H9 (cell line): ENCODE measurements around the gene AGTRAP. TPM values are rescaled to one million over a fixed set of nuclear protein-coding genes. Genes with fewer than 3 reads are reported as not detected.

ENCODE experiments used
- DNase-seq: peaks from one replicate; pipeline ENCODE4 v3.0.0-alpha.2; 2017
- H2AFZ ChIP-seq: one replicate; pipeline ENCODE4 v1.6.1; 2013; ENCODE audit warnings: mild to moderate bottlenecking, low read length, control low read depth, moderate library complexity
- H2AK5ac ChIP-seq: 2 replicates; pipeline ENCODE4 v1.6.1; 2013; ENCODE audit warnings: low read length, control low read depth, mixed read lengths; ENCODE audit not compliant: insufficient read length
- H2BK120ac ChIP-seq: one replicate; pipeline ENCODE4 v1.6.1; 2013; ENCODE audit warnings: low read depth, mild to moderate bottlenecking, low read length, control low read depth, inconsistent platforms; ENCODE audit not compliant: poor library complexity, severe bottlenecking
- H2BK12ac ChIP-seq: 2 replicates; pipeline ENCODE4 v1.6.1; 2013; ENCODE audit warnings: low read length, control low read depth, mixed read lengths, low read depth; ENCODE audit not compliant: insufficient read length
- H2BK15ac ChIP-seq: 2 replicates; pipeline ENCODE4 v1.6.1; 2013; ENCODE audit warnings: low read depth, low read length, control low read depth
- H2BK20ac ChIP-seq: one replicate; pipeline ENCODE4 v1.6.1; 2013; ENCODE audit warnings: low read depth, mild to moderate bottlenecking, low read length, control low read depth, inconsistent platforms; ENCODE audit not compliant: poor library complexity, severe bottlenecking
- H2BK5ac ChIP-seq: 2 replicates; pipeline ENCODE4 v1.6.1; 2013; ENCODE audit warnings: low read length, control low read depth, mixed read lengths; ENCODE audit not compliant: insufficient read length
- H3K14ac ChIP-seq: 2 replicates; pipeline ENCODE4 v1.6.1; 2013; ENCODE audit warnings: low read length, control low read depth; ENCODE audit not compliant: insufficient read depth
- H3K18ac ChIP-seq: 2 replicates; pipeline ENCODE4 v1.6.1; 2013; ENCODE audit warnings: low read depth, mild to moderate bottlenecking, mixed read lengths, low read length, control low read depth; ENCODE audit not compliant: insufficient read length
- H3K23ac ChIP-seq: 2 replicates; pipeline ENCODE4 v1.6.1; 2013; ENCODE audit warnings: low read length, control low read depth, mixed read lengths, low read depth; ENCODE audit not compliant: insufficient read length
- H3K23me2 ChIP-seq: 2 replicates; pipeline ENCODE4 v1.6.1; 2013; ENCODE audit warnings: low read depth, mild to moderate bottlenecking, mixed read lengths, low read length, control low read depth; ENCODE audit not compliant: insufficient read length, poor library complexity, severe bottlenecking
- H3K27ac ChIP-seq: 2 replicates; pipeline ENCODE4 v1.5.1; 2013; ENCODE audit warnings: low read length, control low read depth, mixed read lengths, low read depth; ENCODE audit not compliant: insufficient read length
- H3K27me3 ChIP-seq: 2 replicates; pipeline ENCODE4 v1.6.1; 2013; ENCODE audit warnings: low read length, control low read depth, inconsistent platforms; ENCODE audit not compliant: insufficient read depth
- H3K4ac ChIP-seq: 2 replicates; pipeline ENCODE4 v1.6.1; 2013; ENCODE audit warnings: low read depth, mild to moderate bottlenecking, control low read depth, inconsistent platforms, low read length, moderate library complexity
- H3K4me1 ChIP-seq: 2 replicates; pipeline ENCODE4 v1.6.1; 2013; ENCODE audit warnings: low read length, control low read depth, inconsistent platforms; ENCODE audit not compliant: insufficient read depth
- H3K4me2 ChIP-seq: 2 replicates; pipeline ENCODE4 v1.6.1; 2013; ENCODE audit warnings: low read length, control low read depth, mixed read lengths; ENCODE audit not compliant: insufficient read length, insufficient read depth
- H3K56ac ChIP-seq: 2 replicates; pipeline ENCODE4 v1.6.1; 2013; ENCODE audit warnings: low read depth, mild to moderate bottlenecking, mixed read lengths, low read length, control low read depth; ENCODE audit not compliant: insufficient read length
- H3K79me1 ChIP-seq: 2 replicates; pipeline ENCODE4 v1.6.1; 2013; ENCODE audit warnings: low read depth, mild to moderate bottlenecking, moderate library complexity, low read length, control low read depth, inconsistent platforms; ENCODE audit not compliant: insufficient read depth, poor library complexity, severe bottlenecking
- H3K79me2 ChIP-seq: 2 replicates; pipeline ENCODE4 v1.6.1; 2013; ENCODE audit warnings: low read length, control low read depth, inconsistent platforms; ENCODE audit not compliant: insufficient read depth
- H3K9ac ChIP-seq: 2 replicates; pipeline ENCODE4 v1.6.1; 2013; ENCODE audit warnings: low read length, control low read depth, mixed read lengths; ENCODE audit not compliant: insufficient read length; ENCODE audit errors: extremely low read depth
- H3K9me3 ChIP-seq: one replicate; pipeline ENCODE4 v1.6.1; 2013; ENCODE audit warnings: low read depth, low read length, inconsistent platforms; ENCODE audit not compliant: control insufficient read depth
- H3T11ph ChIP-seq: one replicate; pipeline ENCODE4 v1.6.1; 2013; ENCODE audit warnings: mild to moderate bottlenecking, low read length, control low read depth, inconsistent platforms
- H4K20me1 ChIP-seq: one replicate; pipeline ENCODE4 v1.6.1; 2013; ENCODE audit not compliant: control insufficient read depth, insufficient read length, insufficient read depth
- H4K5ac ChIP-seq: 2 replicates; pipeline ENCODE4 v1.6.1; 2013; ENCODE audit warnings: low read depth, mild to moderate bottlenecking, mixed read lengths, low read length, control low read depth; ENCODE audit not compliant: insufficient read length
- H4K8ac ChIP-seq: replicated peaks from 2 replicates; pipeline ENCODE4 v1.6.1; 2013; ENCODE audit warnings: low read length, control low read depth, mixed read lengths, low read depth; ENCODE audit not compliant: insufficient read length
- H4K91ac ChIP-seq: 2 replicates; pipeline ENCODE4 v1.6.1; 2013; ENCODE audit warnings: low read depth, mild to moderate bottlenecking, moderate library complexity, mixed read lengths, low read length, control low read depth; ENCODE audit not compliant: insufficient read length
- H3K27ac Mint-ChIP-seq, 3 experiments: 2 replicates in 2 of 3; 3 replicates in 1 of 3; pipeline ENCODE4 v1.8.0; 2020 to 2021; ENCODE audit warnings: mixed read lengths in 3 of 3, mild to moderate bottlenecking in 1 of 3, moderate library complexity in 1 of 3
- H3K27me3 Mint-ChIP-seq: 2 replicates; pipeline ENCODE4 v1.8.0; 2021; ENCODE audit warnings: low read depth, mild to moderate bottlenecking, moderate library complexity, mixed read lengths
- H3K36me3 Mint-ChIP-seq, 3 experiments: 2 replicates in 2 of 3; 3 replicates in 1 of 3; pipeline ENCODE4 v1.8.0; 2020 to 2021; ENCODE audit warnings: low read depth in 3 of 3, mixed read lengths in 3 of 3; ENCODE audit not compliant: insufficient read depth in 1 of 3
- H3K4me1 Mint-ChIP-seq, 2 experiments: 2 replicates each; pipeline ENCODE4 v1.8.0; 2020; ENCODE audit warnings: mixed read lengths in 2 of 2
- H3K4me3 Mint-ChIP-seq, 2 experiments: 2 replicates in 1 of 2; 3 replicates in 1 of 2; pipeline ENCODE4 v1.8.0; 2020 to 2021; ENCODE audit warnings: mild to moderate bottlenecking in 2 of 2, mixed read lengths in 2 of 2, moderate library complexity in 1 of 2
- H3K9me3 Mint-ChIP-seq, 2 experiments: 2 replicates in 1 of 2; 3 replicates in 1 of 2; pipeline ENCODE4 v1.8.0; 2020; ENCODE audit warnings: mild to moderate bottlenecking in 2 of 2, mixed read lengths in 2 of 2, moderate library complexity in 1 of 2
- WGBS: extraction: QIAGEN DNeasy Blood & Tissue Kit; methylation state at CpG from one replicate; pipeline ENCODE4 v1.1.7; 2013; ENCODE audit warnings: missing lambda C conversion rate, low lambda C conversion rate, mixed read lengths; ENCODE audit not compliant: insufficient read length; ENCODE audit errors: extremely low coverage; 5-methylcytosine and 5-hydroxymethylcytosine counted together
- total RNA-seq: library from RNA; stranded (reverse); gene quantifications from 2 replicates; pipeline ENCODE4 v1.2.1, GENCODE V29; 2021
- TF ChIP-seq, protein P1 (sequence below): fragments of 200-600 bp; sonication (generic); conservative IDR thresholded peaks from 3 replicates; pipeline ENCODE4 v1.8.0; 2021; ENCODE audit warnings: antibody characterized with exemption, mild to moderate bottlenecking

The AGTRAP gene
- total RNA-seq, 1 experiment from 2014 or later = 60.9 TPM

- Histone ChIP-seq H2BK12ac (no peak overlapping the region), H3K4ac (no peak overlapping the region), H2BK5ac (no peak overlapping the region), H3K23ac (no peak overlapping the region), H3K27me3 (peaks cover 16% of the 10 kb centered on the region), H3K14ac (no peak overlapping the region), H3K9me3 (no peaks in the 10 kb centered on the region), H3K56ac (no peak overlapping the region), H3K79me1 (no peaks in the 10 kb centered on the region), H2BK20ac (no peak overlapping the region), H2BK120ac (no peak overlapping the region), H3K4me2 (no peak overlapping the region), H4K20me1 (no peaks in the 10 kb centered on the region), H3T11ph (no peak overlapping the region), H2AK5ac (no peak overlapping the region), H3K79me2 (no peaks in the 10 kb centered on the region), H2BK15ac (no peak overlapping the region), H3K9ac (no peak overlapping the region), H3K18ac (no peak overlapping the region), H2AFZ (no peak overlapping the region), H3K27ac (no peak overlapping the region), H4K8ac (no peak overlapping the region), H3K4me1 (no peaks in the 10 kb centered on the region), H4K5ac (no peak overlapping the region), H3K23me2 (no peaks in the 10 kb centered on the region), H4K91ac (no peak overlapping the region)
- no peak for DNase-seq
- H3K4me1 Mint-ChIP-seq = peaks cover 10 to 18% of the 10 kb centered on the region in 2 experiments
- peaks cover 75% of the 10 kb centered on the region for H3K27me3 Mint-ChIP-seq
- H3K4me3 Mint-ChIP-seq = no peak overlapping the region
- H3K9me3 Mint-ChIP-seq = peaks cover 14 to 18% of the 10 kb centered on the region in 2 experiments
- no CpG with 5 or more reads among the region's 4 CpGs for WGBS
- no peak overlapping the region for H3K27ac Mint-ChIP-seq
- TF ChIP-seq, protein P1, sequence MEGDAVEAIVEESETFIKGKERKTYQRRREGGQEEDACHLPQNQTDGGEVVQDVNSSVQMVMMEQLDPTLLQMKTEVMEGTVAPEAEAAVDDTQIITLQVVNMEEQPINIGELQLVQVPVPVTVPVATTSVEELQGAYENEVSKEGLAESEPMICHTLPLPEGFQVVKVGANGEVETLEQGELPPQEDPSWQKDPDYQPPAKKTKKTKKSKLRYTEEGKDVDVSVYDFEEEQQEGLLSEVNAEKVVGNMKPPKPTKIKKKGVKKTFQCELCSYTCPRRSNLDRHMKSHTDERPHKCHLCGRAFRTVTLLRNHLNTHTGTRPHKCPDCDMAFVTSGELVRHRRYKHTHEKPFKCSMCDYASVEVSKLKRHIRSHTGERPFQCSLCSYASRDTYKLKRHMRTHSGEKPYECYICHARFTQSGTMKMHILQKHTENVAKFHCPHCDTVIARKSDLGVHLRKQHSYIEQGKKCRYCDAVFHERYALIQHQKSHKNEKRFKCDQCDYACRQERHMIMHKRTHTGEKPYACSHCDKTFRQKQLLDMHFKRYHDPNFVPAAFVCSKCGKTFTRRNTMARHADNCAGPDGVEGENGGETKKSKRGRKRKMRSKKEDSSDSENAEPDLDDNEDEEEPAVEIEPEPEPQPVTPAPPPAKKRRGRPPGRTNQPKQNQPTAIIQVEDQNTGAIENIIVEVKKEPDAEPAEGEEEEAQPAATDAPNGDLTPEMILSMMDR = no peak
- H3K36me3 Mint-ChIP-seq = no peaks in the 10 kb centered on the region; a peak in 1 of 7 replicates
Measured at GRCh38 chr1:11759791-11760190, 23.9 kb downstream of the AGTRAP start.
